HepG2 (cell line): Measurements from ENCODE around the gene ZNF581. TPM values are rescaled to one million over a fixed set of nuclear protein-coding genes. Genes with fewer than 3 reads are reported as not detected.

Source experiments
- ATAC-seq: fragments of 200-7000 bp; cut with Tn5 transposase; 3 replicates; pipeline ENCODE4 v1.9.1; 2020; ENCODE audit warnings: mild to moderate bottlenecking, moderate library complexity
- BruUV-seq: library from RNA; stranded (reverse); fragments of 400-500 nt; replicated peaks from 2 replicates; lab custom pipeline; 2021; lab: Mats Ljungman, UMichigan
- CTCF ChIA-PET: fragments of 300-600 bp; formaldehyde crosslinking; extraction: SDS; loops from one replicate; lab custom pipeline; 2021; ENCODE audit warnings: low total read pairs, inconsistent platforms, low intra/inter-chr PET ratio; lab: Yijun Ruan, JAX
- POLR2A ChIA-PET: fragments of 350-600 bp; sonication (Branson Sonifier 250); formaldehyde crosslinking; loops from one replicate; lab custom pipeline; 2020; ENCODE audit warnings: antibody characterized with exemption, inconsistent platforms; lab: Yijun Ruan, JAX
- DNase-seq: peaks from one replicate; pipeline ENCODE4 v3.0.0-alpha.2; 2015; ENCODE audit warnings: low spot score
- FAIRE-seq: peaks from 3 replicates; lab custom pipeline; 2011; peaks lifted over from hg19 to GRCh38; lab: Jason Lieb, UNC
- H2AFZ ChIP-seq: one replicate; pipeline ENCODE4 v1.6.1; 2011; ENCODE audit warnings: low read length, inconsistent platforms
- H3K27ac ChIP-seq: fragments of 300-600 bp; 3 replicates; pipeline ENCODE4 v1.8.0; 2011; ENCODE audit warnings: mixed run types, mild to moderate bottlenecking, mixed read lengths, low read length, inconsistent platforms; ENCODE audit not compliant: insufficient read depth; ENCODE audit errors: extremely low read length
- H3K27me3 ChIP-seq, 2 experiments: fragments of 200-600 bp in 1 of 2; 2 replicates in 1 of 2; 3 replicates in 1 of 2; pipeline versions ENCODE4 v1.6.0 to v1.8.0; 2011; ENCODE audit warnings: low read length in 2 of 2, mild to moderate bottlenecking in 2 of 2, moderate library complexity in 2 of 2, inconsistent platforms in 1 of 2; ENCODE audit not compliant: insufficient read depth in 2 of 2, control insufficient read depth in 1 of 2
- H3K36me3 ChIP-seq, 2 experiments: fragments of 200-600 bp in 1 of 2; replicated peaks in 1 of 2; 2 replicates in 1 of 2; 3 replicates in 1 of 2; pipeline versions ENCODE4 v1.5.1 to v1.8.0; 2011; ENCODE audit warnings: low read length in 2 of 2, inconsistent platforms in 1 of 2; ENCODE audit not compliant: insufficient read depth in 2 of 2, control insufficient read depth in 1 of 2
- H3K4me1 ChIP-seq: 2 replicates; pipeline ENCODE4 v1.5.1; 2012; ENCODE audit warnings: low read length, inconsistent platforms; ENCODE audit not compliant: insufficient read depth
- H3K4me2 ChIP-seq: 2 replicates; pipeline ENCODE4 v1.6.0; 2011; ENCODE audit warnings: low read depth, low read length, inconsistent platforms
- H3K4me3 ChIP-seq, 3 experiments: fragments of 200-600 bp in 1 of 3; sonication (generic), shearing (Covaris generic) in 1 of 3; replicated peaks in 1 of 3; 2 replicates each; pipeline ENCODE4 v1.5.1; 2011 to 2016; ENCODE audit warnings: low read length in 3 of 3, inconsistent platforms in 2 of 3, low read depth in 2 of 3, mild to moderate bottlenecking in 2 of 3, control low read depth in 1 of 3, mixed read lengths in 1 of 3; ENCODE audit not compliant: insufficient read depth in 1 of 3
- H3K79me2 ChIP-seq: one replicate; pipeline ENCODE4 v1.6.1; 2011; ENCODE audit warnings: low read length, inconsistent platforms; ENCODE audit not compliant: insufficient read depth
- H3K9ac ChIP-seq: 2 replicates; pipeline ENCODE4 v1.6.0; 2011; ENCODE audit warnings: mild to moderate bottlenecking, low read depth, low read length, inconsistent platforms; ENCODE audit not compliant: insufficient read depth
- H3K9me3 ChIP-seq: 2 replicates; pipeline ENCODE4 v1.5.1; 2012; ENCODE audit warnings: mild to moderate bottlenecking, low read length
- H4K20me1 ChIP-seq: 2 replicates; pipeline ENCODE4 v1.6.0; 2011; ENCODE audit warnings: inconsistent platforms, mild to moderate bottlenecking, low read length, moderate library complexity; ENCODE audit not compliant: insufficient read depth
- ASH2L ChIP-seq: fragments of 300-600, 200-600 bp; sonication (generic); IDR thresholded peaks from 2 replicates; pipeline ENCODE4 v1.7.0; 2017; ENCODE audit warnings: low read depth, mild to moderate bottlenecking, moderate library complexity, mixed read lengths, low read length; ENCODE audit not compliant: insufficient read length
- CAMTA2 ChIP-seq: sonication (generic); formaldehyde crosslinking; IDR thresholded peaks from 2 replicates; pipeline ENCODE4 v1.4.0; 2020; ENCODE audit warnings: mild to moderate bottlenecking, missing genetic modification reagents, borderline replicate concordance
- CENPT ChIP-seq: sonication (generic); formaldehyde crosslinking; IDR thresholded peaks from 2 replicates; pipeline ENCODE4 v1.8.0; 2022; ENCODE audit warnings: low read depth, mild to moderate bottlenecking, moderate library complexity, missing genetic modification reagents
- FOXK2 ChIP-seq: fragments of 450-650 bp; IDR thresholded peaks from 2 replicates; pipeline ENCODE4 v1.6.1; 2016
- KDM3A ChIP-seq: IDR thresholded peaks from 2 replicates; pipeline ENCODE4 v1.6.1; 2018; ENCODE audit warnings: low read depth, missing compliant biosample characterization
- MXD4 ChIP-seq: IDR thresholded peaks from 2 replicates; pipeline ENCODE4 v1.6.1; 2016; ENCODE audit warnings: mild to moderate bottlenecking, missing biosample characterization, missing genetic modification reagents
- MXI1 ChIP-seq: IDR thresholded peaks from 3 replicates; pipeline ENCODE4 v1.6.1; 2012; ENCODE audit warnings: low read depth, low read length, inconsistent platforms, borderline replicate concordance
- MYC ChIP-seq: sonication (generic); formaldehyde crosslinking; IDR thresholded peaks from 2 replicates; pipeline ENCODE4 v1.9.0; 2021; ENCODE audit warnings: missing genetic modification reagents, borderline replicate concordance
- NRL ChIP-seq: sonication (generic); formaldehyde crosslinking; IDR thresholded peaks from 2 replicates; pipeline ENCODE4 v1.5.0; 2020; ENCODE audit warnings: missing genetic modification reagents, mild to moderate bottlenecking, moderate library complexity, borderline replicate concordance
- PHF20 ChIP-seq: sonication (generic); formaldehyde crosslinking; IDR thresholded peaks from 2 replicates; pipeline ENCODE4 v1.5.0; 2020; ENCODE audit warnings: mild to moderate bottlenecking, missing genetic modification reagents
- RXRA ChIP-seq: sonication (generic); formaldehyde crosslinking; IDR thresholded peaks from 2 replicates; pipeline ENCODE4 v1.5.1; 2020; ENCODE audit warnings: missing genetic modification reagents
- TAF15 ChIP-seq: fragments of 200-400 bp; formaldehyde crosslinking; IDR thresholded peaks from one replicate; pipeline ENCODE4 v1.6.1; 2018; ENCODE audit warnings: mild to moderate bottlenecking, low read depth, low read length; ENCODE audit not compliant: poor library complexity, severe bottlenecking
- TGIF2 ChIP-seq: IDR thresholded peaks from 2 replicates; pipeline ENCODE4 v1.6.1; 2016; ENCODE audit warnings: control low read depth, missing compliant biosample characterization
- YEATS2 ChIP-seq: sonication (generic); formaldehyde crosslinking; IDR thresholded peaks from 2 replicates; pipeline ENCODE4 v1.4.0; 2020; ENCODE audit warnings: missing genetic modification reagents, borderline replicate concordance
- ZFY ChIP-seq: sonication (generic); formaldehyde crosslinking; IDR thresholded peaks from 2 replicates; pipeline ENCODE4 v1.4.0; 2020; ENCODE audit warnings: missing genetic modification reagents
- ZNF124 ChIP-seq: sonication (generic); formaldehyde crosslinking; IDR thresholded peaks from 2 replicates; pipeline ENCODE4 v1.4.0; 2020; ENCODE audit warnings: missing genetic modification reagents
- ZNF274 ChIP-seq: sonication (generic); formaldehyde crosslinking; IDR thresholded peaks from 2 replicates; pipeline ENCODE4 v1.5.1; 2020; ENCODE audit warnings: mild to moderate bottlenecking, missing genetic modification reagents
- ZNF792 ChIP-seq: IDR thresholded peaks from 2 replicates; pipeline ENCODE4 v1.6.1; 2016
- WGBS: methylation state at CpG from one replicate; pipeline ENCODE4 v1.1.6; 2017; ENCODE audit warnings: low lambda C conversion rate; 5-methylcytosine and 5-hydroxymethylcytosine counted together
- in situ Hi-C: cut with HindIII; loops from 2 replicates; pipeline ENCODE4 v1.10.0; 2017; ENCODE audit warnings: low pct_unique_long_range_greater_than_20kb; ENCODE audit not compliant: extremely low pct_ligation_motif_present
- intact Hi-C: fragments of 100-400 bp; cut with micrococcal nuclease; formaldehyde crosslinking; loops from one replicate; pipeline ENCODE4 v1.10.0; 2022; ENCODE audit not compliant: unreplicated experiment
- polyA plus RNA-seq, 8 experiments: library from polyadenylated mRNA; depleted of rRNA in 3 of 8; stranded (reverse) in 7 of 8; unstranded in 1 of 8; fragments of >200 nt; fragmentation: Illumina TruSeq in 4 of 8; extraction: Trizol in 4 of 8; gene quantifications; 2 replicates each; pipeline versions ENCODE4 v1.2.1 to v1.2.3, GENCODE V29; 2011 to 2016; ENCODE audit warnings: low read depth in 4 of 8, missing spikeins in 1 of 8, mixed read lengths in 1 of 8; ENCODE audit not compliant: insufficient read depth in 1 of 8
- total RNA-seq, 5 experiments: library from RNA; depleted of rRNA; stranded (reverse); fragments of >200 nt; fragmentation: Illumina TruSeq; extraction: Trizol; gene quantifications; 2 replicates each; pipeline ENCODE4 v1.2.3, GENCODE V29; 2016; ENCODE audit warnings: low read depth in 1 of 5
- TF ChIP-seq, protein P1 (sequence below): sonication (generic); formaldehyde crosslinking; IDR thresholded peaks from 2 replicates; pipeline ENCODE4 v1.4.0; 2020; ENCODE audit warnings: missing genetic modification reagents
- TF ChIP-seq, protein P2 (sequence below): IDR thresholded peaks from 2 replicates; pipeline ENCODE4 v1.6.1; 2016; ENCODE audit warnings: low read depth, borderline replicate concordance
- TF ChIP-seq, protein P3 (sequence below): sonication (generic); formaldehyde crosslinking; IDR thresholded peaks from 2 replicates; pipeline ENCODE4 v1.8.0; 2022; ENCODE audit warnings: mild to moderate bottlenecking, missing genetic modification reagents

Gene ZNF581
- total and polyA plus RNA-seq, 2 of the 13 experiments (the other 11 are each of a cell fraction or from before 2014, with no cell fraction given), result 19.6 to 49.5 TPM

DNA sequence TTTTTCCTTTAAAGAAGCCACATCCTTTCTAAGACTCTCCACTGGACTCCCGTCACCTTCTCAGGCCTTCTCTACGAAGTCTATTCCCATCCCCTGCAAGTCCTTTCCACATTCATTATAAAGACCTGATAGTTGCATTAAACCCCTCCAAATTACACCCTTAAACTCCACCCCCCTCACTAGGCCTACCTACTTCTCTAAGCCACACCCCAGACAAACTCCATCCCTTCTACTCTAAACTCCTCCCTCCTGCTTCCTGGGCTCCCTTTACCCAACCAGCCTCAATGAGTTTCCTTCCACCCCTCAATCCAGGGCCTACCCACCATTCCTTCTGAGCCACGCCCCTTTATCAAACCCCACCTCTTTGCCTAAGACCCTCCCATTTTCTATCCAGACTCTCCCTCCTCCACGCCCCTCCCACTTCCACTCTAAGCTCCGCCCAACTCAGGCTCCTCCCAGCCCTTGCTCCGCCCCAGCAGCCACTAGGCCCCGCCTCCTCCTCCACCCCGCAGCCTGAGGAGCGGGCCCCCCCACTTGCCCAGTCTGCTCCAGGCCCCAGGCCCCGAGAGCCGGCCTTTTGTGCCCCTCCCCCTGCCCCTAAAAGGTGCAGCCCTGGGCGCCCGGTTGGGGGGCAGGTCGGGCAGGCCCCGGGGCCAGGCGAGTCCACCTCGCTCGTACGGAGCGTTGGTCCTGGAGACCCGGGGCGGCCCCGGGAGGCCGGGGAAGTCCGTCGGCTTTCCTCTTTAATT, 44.6 kb upstream of the ZNF581 start:
- Histone ChIP-seq H3K4me3 (peak overlapping the region; percentile 73 to 94 (median 90)), H3K9ac (peak overlapping the region; percentile 97), H3K9me3 (no peaks in the 10 kb centered on the region), H3K36me3 (peaks cover 7 to 28% of the 10 kb centered on the region in 2 experiments; a peak in 4 of 5 replicates), H4K20me1 (0 out of 2 replicates have a peak, but pooled peaks cover 6% of the 10 kb centered on the region), H3K79me2 (peaks cover 2% of the 10 kb centered on the region), H3K27ac (peak overlapping the region; percentile 98), H3K4me1 (peaks cover 31% of the 10 kb centered on the region), H2AFZ (no peak overlapping the region), H3K4me2 (peak overlapping the region; percentile 49), H3K27me3 (no peaks in the 10 kb centered on the region; a peak in 1 of 5 replicates)
- intact Hi-C loops, result loop anchor here (2.0 kb wide), 1 partner anchor 18 kb away; the partner anchor contains the start of gene ZNF579
- ChIA-PET CTCF (no interaction called here), POLR2A (interaction anchor here (0.6 to 4.9 kb wide), 31 partner anchors 9 to 481 kb away, joined by 3 to 66 read pairs (median 5); partner anchors contain the start of genes HSPBP1, ISOC2, PPP1R12C and PPP6R1)
- BruUV-seq, result no TSS peak
- in situ Hi-C loops, result no loop called here
- ATAC-seq, result peak; percentile 66
- DNase-seq, result peak; percentile 90
- WGBS, result 15% methylated on average over 13 of the region's 26 CpGs
- FAIRE-seq, result peak; percentile 87
- TF ChIP-seq FOXK2 (0 out of 2 replicates have a peak, but pooled peaks have one; percentile 33), ZFY (CRISPR knock-in tag) (peak; percentile 80), TGIF2 (CRISPR knock-in tag) (peak; percentile 66), KDM3A (CRISPR knock-in tag) (0 out of 2 replicates have a peak, but pooled peaks have one; percentile 32), MXD4 (CRISPR knock-in tag) (peak; percentile 52; the same call in 1 of the 2 replicates), YEATS2 (peak; percentile 74; the same call in 1 of the 2 replicates), MXI1 (0 out of 3 replicates have a peak, but pooled peaks have one; percentile 9), ASH2L (peak; percentile 80), TAF15 (peak; percentile 58), ZNF274 (peak; percentile 68), CAMTA2 (CRISPR knock-in tag) (0 out of 2 replicates have a peak, but pooled peaks have one; percentile 78), NRL (CRISPR knock-in tag) (0 out of 2 replicates have a peak, but pooled peaks have one; percentile 62), ZNF792 (CRISPR knock-in tag) (peak; percentile 53), MYC (0 out of 2 replicates have a peak, but pooled peaks have one; percentile 17), RXRA (CRISPR knock-in tag) (peak; percentile 56; the same call in 1 of the 2 replicates), CENPT (CRISPR knock-in tag) (no peak), PHF20 (CRISPR knock-in tag) (peak; percentile 75), ZNF124 (CRISPR knock-in tag) (peak; percentile 67; the same call in 1 of the 2 replicates)
- TF ChIP-seq, protein P1, sequence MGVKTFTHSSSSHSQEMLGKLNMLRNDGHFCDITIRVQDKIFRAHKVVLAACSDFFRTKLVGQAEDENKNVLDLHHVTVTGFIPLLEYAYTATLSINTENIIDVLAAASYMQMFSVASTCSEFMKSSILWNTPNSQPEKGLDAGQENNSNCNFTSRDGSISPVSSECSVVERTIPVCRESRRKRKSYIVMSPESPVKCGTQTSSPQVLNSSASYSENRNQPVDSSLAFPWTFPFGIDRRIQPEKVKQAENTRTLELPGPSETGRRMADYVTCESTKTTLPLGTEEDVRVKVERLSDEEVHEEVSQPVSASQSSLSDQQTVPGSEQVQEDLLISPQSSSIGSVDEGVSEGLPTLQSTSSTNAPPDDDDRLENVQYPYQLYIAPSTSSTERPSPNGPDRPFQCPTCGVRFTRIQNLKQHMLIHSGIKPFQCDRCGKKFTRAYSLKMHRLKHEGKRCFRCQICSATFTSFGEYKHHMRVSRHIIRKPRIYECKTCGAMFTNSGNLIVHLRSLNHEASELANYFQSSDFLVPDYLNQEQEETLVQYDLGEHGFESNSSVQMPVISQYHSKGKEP (CRISPR knock-in tag), result peak; percentile 19; the same call in 1 of the 2 replicates
- TF ChIP-seq, protein P2, sequence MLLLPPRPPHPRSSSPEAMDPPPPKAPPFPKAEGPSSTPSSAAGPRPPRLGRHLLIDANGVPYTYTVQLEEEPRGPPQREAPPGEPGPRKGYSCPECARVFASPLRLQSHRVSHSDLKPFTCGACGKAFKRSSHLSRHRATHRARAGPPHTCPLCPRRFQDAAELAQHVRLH (CRISPR knock-in tag), result peak; percentile 56; the same call in 1 of the 2 replicates
- TF ChIP-seq, protein P3, sequence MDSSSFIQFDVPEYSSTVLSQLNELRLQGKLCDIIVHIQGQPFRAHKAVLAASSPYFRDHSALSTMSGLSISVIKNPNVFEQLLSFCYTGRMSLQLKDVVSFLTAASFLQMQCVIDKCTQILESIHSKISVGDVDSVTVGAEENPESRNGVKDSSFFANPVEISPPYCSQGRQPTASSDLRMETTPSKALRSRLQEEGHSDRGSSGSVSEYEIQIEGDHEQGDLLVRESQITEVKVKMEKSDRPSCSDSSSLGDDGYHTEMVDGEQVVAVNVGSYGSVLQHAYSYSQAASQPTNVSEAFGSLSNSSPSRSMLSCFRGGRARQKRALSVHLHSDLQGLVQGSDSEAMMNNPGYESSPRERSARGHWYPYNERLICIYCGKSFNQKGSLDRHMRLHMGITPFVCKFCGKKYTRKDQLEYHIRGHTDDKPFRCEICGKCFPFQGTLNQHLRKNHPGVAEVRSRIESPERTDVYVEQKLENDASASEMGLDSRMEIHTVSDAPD, result no peak
